Measurements from ENCODE around the gene TRAP1.
A peak's percentile ranks its signal among the peaks of the same experiment; 100 is the strongest.

TRAP1 gene

DNA sequence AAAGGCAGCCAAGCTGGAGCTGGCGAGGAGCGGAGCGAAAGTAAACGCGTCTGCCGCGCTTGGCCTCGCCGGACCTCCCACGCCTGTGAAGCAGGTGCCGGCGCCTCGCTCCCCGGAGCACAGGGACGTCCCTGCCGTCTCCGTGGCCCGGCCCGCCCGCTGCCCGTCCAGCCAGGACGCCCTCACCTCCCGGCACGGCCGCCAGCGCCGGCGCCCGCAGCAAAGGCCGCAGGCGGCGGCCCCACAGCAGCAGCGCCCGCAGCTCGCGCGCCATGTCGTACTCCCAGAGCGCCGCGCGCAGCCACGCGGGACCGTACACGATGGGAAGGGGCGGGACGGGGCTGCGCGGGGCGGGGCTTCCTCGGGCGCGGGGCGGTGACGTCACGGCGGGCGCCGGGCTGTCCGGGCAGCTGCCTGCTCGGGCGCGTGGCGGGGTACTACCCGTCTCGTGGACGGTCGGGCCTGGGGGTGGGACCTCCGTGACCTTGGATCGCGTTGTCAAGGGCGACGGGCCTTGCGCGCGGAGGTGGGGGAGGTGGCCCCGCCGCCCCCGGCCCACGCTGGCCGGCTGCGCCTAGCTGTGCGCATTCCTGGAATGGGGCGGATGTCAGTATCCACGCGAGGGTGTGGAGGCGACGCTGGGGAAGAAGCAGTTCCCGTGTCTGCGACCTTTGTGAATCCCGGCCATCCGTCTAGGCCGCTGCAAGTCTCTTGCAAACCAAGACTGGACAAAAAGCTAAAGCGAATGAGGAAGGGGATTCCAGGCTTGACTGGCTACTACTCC is at the start of gene TRAP1:
TRAP1 (minus strand) TSS at position 290 of the 784 bp plus-strand sequence; CDS start at position 274, 16 bp downstream.
- peak; percentile 79 for DNase-seq

DNA sequence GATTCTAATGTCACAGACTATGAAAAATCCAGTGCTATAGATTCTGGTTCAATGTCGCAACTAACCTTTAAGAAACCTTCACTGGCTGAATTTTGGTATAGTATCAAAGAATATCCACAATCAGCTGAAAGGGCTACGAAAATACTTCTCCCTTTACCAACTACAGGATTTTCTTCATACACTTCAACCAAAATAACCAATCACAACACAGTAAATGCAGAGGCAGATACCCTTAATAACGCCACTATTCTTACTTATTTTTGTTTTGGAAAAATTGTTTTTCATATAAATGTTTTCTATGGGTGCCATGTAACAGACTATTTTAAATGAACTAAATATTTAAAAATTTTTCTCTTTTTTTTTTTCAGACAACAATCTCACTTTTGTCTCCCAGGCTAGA is 48.9 kb upstream of the TRAP1 start:
- no peak for DNase-seq

DNA sequence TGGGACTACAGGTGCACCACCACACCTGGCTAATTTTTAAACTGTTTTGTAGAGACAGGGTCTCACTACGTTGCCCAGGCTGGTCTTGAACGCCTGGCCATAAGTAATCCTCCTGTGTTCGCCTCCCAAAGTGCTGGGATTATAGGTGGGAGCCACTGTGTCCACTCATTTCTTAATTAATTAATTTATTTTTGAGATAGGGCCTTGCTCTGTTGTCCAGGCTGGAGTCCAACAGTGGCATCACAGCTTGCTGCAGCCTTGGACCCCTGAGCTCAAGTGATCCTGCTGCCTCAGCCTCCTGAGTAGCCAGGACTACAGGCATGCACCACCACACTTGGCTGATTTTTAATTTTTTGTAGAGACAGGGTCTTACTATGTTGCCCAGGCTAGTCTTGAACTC is 47.1 kb upstream of the TRAP1 start:
- no peak for DNase-seq

DNA sequence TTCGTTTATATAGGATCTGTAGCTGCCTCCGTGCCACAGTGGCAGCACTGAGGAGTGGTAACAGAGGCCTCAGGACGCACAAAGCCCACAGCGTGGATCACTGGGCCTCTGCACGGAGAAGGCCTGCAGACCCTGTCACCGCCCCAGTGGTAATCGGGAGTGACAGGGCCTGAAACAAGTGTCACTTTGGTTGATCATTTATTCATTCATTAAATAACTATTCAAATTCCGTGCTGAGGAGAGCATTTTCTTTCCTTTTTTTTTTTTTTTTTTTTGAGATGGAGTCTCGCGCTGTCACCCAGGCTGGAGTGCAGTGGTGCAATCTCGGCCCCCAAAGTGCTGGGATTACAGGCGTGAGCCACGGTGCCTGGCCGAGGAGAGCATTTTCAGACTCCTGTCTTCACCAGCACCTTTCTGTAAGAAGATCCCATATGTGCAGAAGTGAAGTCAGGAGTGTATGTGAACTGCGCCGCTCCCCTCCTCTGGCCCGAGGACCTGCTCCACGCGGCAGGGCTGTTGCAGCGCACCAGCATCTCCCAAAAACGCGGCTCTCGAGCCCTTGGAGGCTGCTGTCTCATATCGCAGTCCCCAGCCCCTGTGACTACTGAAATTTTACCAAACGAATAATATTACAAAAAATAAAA is 44.9 kb upstream of the TRAP1 start:
- no peak for DNase-seq

DNA sequence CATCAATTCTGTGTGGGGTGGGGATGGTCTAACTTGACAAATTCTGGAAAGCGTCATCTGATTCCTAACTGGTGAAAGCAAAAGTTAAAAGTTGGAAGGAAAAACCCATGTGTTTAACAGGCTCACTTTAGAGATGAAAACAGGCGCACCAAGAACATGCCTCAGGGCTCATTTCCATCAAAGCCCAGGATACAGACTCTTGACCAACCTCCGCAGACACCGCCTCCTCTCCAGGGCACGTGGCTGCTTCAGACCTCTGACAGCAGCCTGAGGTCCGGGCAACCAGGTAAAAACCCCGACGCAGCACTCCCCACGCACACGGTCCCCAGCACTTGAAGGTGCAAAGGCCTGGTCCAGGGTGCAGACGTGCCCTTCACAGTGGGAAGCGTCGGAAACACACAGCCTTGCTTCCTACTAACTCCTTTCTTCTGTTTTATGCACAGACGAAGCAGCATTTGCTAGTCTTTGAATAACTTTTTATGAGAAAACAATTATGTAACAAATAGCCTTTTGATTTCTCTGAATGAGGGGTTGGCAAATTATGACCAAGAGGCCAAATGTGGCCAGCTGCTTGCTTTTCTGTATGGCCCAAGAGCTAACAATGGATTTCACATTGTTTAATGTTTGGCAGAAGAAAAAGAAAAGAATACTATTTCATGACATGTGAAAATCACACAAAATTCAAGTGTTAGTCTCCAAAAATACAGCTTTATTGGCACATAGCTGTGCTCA is 44.2 kb upstream of the TRAP1 start:
- DNase-seq = no peak

DNA sequence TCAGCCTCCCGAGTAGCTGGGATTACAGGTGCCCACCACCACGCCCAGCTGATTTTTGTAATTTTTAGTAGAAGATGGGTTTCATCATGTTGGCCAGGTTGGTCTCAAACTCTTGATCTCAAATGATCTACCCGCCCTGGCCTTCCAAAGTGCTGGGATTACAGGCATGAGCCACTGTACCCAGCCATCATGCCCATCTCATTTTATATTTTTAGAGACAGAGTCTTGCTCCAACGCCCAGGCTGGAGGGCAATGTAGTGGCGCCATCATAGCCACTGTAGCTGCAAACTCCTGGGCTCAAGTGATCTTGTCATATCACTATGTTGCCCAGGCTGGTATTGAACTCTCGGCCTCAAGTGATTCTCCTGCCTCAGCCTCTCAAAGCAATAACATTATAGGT is 43.2 kb upstream of the TRAP1 start:
- no peak for DNase-seq

DNA sequence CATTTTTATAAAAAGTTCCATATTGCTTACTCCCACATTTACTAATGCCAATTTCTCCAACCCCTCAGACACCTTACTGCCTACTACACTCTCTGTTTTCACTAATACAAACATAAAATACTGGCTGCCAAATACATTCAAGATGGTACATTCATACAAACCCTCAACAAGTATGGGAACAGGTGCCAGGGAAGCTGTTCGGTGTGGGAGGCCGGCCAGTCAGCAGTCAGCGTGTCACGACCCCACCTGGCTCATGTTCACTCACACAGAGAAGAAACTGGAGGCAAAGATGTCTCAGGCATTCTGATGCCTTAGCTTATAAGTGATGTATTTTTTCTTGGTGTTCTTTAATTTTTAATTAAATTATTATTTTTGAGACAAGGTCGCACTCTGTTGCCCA is 42.4 kb upstream of the TRAP1 start:
- DNase-seq = no peak

DNA sequence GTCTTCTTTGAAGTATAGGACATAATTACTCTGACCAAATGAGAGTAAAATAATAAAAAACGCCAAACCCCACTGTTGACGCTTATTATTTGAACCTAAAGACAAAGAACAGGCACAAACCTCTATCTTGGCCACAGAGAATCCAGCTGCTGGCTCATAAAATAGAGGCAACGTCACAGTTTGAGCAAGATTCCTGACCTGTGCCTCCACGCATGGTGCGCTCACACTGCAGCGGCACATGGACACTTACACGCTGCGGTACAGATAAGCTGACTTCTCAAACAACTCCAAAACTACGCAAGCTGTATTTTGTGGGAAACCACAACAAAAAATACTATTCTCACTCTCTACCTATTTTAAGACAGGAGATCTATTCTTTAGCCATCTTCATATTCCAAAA is 38.8 kb upstream of the TRAP1 start:
- no peak for DNase-seq

DNA sequence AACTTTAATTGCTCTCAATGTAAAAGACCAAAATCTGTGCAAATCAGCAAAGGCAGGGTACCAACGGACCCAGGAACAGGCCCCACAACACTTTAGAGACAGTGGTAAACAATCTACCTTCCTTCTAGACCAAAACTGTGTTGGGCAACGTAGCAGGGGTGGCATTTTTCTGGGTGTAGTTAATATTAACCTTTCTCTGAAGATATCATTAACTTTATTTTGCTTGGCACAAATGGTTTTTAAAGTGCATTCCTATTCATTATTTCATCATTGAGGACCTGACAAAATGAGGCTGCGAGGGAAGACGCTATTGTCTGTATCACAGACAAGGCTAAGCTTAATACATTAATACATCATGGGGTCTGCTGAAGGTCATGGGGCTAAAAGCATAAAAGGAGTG is 37.9 kb upstream of the TRAP1 start:
- DNase-seq = no peak

DNA sequence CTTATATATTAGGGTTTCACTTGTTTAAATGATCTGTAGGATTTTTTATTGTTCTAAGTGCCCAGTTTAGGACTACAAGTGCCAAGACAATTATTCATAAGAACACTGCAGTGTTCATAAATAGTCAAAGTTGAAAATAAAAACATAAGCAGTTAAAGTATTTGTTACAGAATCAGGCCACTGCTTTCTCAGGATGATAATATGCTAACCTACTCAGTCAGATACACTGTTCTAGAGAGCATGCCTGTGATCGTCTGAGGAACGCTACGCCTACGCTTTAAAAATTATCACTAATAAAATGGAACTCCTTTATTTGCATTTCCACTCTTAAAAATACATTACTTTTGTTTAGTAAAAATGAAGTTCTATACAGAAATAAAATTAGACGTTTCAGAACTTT is 37.4 kb upstream of the TRAP1 start:
- DNase-seq = no peak

DNA sequence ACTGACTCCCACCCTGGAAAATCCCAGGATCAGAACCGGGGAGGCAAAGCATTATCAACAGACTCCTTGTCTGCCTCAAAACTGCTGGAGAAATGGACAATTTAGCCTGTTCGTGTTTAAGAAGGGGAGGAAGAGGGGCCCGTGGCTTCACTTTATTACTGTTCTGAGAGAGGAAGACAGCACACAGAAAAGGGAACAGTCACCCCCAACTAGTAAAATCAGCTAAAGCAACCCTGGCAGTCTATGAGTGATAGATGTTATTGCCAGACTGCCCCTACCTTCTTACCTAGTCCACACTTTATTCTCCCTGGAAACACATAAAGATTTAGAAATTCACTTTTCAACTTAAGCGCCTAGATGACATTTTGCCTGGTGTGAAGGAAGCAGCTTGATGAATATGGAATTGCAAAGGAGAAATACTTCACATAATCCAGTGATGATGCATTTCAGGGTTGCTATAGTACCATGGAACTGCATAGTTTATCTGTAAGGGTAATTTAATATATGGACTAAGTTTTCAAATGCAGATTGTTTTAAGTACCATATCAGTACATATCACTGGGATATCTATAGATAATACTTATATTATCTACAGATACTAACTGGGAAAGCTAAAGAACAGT is 36.9 kb upstream of the TRAP1 start:
- peak; percentile 44 for DNase-seq

DNA sequence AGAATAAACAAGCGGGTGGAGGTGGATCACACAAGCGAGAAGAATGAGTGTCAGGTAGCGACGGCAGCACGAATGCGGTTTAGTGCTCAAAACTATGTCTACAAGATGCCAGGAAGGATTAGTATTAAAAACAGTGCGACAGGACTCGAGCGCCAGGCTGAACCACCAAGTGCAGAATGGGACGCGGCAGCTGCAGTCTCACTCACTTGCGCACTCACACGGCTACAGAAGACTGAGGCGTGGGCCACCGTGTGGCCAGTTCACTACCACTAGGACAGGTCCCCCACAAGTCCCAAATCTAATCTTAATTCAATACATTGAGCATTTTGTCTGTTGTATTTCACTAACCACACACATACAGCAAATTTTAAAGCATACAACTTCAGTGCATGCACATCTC is 35.7 kb upstream of the TRAP1 start:
- DNase-seq = no peak

DNA sequence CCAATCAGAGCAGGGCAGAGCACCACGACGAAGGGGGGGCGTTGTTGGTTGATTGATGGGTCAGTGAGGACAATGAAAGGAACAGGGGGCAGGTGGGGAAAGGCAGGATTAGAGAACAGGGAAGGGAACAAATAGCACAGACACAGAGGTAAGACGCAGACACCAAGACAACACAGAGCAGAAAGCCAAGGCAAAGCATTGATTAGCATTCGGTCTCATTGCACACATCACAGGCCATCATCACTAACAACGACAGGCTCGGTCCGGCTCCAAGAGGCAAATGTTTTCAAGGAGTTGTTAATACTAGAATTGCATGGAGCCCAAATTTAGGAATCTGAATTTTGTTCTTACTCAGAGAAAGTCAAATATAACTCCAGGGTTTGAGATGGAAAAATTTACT is 34.6 kb upstream of the TRAP1 start:
- no peak for DNase-seq

DNA sequence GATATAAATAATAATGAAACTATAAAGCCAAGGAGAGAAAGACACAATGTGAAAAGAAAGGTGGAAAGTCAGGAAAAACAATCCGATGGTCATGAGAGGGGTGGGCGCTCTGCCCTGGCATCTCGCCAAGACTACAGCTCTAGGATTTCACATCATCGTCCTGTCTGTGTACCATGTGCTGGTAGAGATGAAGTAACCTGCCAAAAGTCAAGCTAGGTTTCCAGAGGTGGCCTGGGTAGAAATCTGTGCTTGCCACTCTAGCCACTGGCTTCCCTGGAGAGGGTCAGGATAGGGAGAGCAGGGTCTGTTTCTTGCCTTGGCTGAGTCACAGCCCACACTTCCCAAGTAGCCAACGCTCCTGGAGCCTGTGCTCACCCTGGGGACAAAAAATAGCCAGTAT is 31.0 kb upstream of the TRAP1 start:
- no peak for DNase-seq

DNA sequence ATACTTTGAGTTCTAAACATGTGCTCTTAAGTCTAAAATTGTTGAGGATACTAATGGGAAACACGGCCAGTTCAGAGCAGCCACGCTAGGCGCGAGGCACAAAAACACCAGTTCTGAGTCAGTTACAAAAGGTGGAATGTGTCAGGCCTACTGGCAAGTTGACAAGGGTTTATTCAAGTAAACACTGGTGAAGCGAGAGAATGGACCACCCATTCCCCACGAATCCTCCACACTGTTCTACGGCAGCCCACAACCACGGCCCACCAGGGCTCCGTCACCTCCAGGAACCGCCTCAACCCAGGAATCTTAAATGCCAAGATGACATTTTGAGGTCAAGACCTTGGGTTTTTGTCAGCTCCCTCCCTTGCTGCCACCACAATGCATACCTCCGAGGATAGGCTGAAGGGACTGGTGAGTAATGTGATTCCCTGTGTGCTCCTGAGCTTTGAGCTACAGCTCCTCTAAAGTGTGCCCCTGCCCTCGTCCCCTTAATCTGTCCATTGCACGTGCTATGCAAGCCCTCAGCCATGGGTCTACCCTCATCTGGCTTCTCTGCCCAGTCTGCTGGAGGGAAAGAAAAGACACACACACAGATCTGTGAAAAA is 28.5 kb upstream of the TRAP1 start:
- peak; percentile 8 for DNase-seq

DNA sequence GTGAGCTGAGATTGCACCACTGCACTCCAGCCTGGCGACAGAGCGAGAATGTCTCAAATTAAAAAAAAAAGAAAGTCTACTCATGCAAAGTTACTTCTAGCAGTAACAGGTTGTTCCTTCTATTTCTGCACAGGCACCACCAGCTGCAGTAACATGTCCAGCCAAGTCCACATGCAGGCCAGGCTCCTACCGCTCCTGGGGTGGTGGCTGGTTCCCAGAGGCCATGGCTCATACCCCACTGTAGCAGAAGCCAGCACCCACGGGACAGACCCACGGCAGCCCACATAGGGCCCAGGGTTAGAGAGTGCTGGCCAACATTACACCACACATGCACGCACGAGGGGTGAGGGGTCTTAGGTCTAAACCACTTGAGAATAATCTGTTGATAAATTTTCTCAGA is 26.7 kb upstream of the TRAP1 start:
- DNase-seq = no peak

DNA sequence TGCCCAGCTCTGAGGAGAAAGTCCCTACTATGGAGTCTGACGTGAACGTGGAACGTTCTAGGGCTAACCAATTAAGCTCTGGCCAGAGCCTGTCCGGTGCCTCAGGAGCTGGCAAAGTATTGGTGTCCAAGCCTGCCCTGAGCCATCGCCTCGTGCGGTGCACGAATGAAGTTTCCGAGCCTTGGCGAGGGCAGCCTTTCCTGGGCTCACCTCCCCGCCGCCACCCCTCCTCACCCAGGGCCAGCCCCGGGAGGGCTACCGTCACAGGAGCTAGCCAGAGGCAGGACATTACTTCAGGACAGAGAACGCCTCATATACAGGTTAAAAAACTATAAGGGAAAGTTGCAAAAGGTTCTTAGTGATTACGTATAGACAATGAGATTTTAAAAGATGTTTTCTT is 23.6 kb upstream of the TRAP1 start:
- DNase-seq = no peak

DNA sequence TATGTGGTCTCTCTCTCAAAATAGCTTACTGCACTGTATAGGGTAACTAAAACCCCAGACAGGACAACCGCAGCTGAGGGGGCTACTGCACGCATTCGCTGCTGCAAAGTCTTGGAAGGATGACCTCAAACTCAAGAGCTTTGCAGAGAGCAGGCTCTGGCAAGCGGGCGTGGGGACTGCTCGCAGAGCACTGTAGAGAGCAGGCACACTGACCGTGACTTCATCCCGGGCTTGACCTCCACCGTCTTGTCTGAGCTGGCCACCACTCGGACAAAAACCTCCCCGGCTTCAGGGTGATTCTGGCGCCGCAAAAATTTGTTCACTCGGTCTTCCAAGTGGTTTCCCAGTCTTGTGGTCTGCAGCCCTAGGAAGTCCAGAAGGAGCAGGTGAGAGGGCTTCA is 22.9 kb upstream of the TRAP1 start:
- DNase-seq = no peak

DNA sequence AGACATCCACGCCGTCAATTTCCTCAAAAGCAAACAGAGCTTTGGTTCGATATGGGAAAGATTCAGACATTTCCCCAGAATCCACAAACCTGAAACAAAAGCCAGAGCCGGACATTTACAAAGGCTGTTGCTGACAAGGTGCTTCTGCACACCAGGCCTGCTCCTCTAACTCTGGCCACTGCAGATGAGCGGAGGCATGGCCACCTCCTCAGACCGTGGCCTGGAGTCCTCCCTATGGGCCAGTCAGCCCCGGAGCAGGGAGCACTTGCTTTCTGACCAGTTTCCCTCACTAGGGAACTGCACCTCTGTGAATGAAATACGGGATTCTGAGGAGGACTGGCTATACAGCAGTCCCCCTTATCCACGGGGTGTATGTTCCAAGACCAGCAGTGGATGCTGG is 22.3 kb upstream of the TRAP1 start:
- no peak for DNase-seq

DNA sequence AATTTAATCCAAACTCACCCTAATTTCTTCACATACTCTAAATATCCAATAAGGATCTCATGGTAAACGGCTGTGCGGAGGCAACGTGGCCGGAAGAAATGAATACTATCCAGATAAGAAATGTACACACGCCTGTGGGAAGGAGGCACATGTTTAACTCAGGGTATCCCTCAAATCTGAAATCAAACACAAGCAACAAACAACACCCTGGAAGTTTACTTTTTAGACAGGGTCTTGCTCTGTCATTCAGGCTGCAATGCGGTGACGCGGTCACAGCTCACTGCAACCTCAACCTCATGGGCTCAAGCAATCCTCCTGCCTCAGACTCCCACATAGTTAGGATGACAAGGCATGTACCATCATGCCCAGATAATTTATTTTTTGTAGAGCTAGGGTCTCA is 21.2 kb upstream of the TRAP1 start:
- no peak for DNase-seq

DNA sequence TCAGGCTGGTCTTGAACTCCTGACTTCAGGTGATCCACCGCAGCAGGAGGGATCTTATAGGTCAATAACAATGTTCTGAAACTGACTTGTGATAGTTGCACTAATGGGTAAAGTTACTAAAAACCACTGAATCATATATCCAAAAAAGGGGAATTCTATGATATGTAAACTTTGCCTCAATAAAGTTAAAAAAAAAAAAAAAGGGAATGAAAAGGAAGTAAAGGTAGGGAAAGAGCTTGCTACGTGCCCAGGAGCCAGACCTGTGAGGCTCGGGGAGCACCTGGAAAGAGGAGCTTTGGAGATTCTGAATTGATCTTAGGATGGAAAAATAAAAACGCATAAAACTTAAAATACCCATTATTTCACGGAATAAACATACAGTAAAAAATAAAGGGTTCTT is 20.8 kb upstream of the TRAP1 start:
- DNase-seq = no peak

DNA sequence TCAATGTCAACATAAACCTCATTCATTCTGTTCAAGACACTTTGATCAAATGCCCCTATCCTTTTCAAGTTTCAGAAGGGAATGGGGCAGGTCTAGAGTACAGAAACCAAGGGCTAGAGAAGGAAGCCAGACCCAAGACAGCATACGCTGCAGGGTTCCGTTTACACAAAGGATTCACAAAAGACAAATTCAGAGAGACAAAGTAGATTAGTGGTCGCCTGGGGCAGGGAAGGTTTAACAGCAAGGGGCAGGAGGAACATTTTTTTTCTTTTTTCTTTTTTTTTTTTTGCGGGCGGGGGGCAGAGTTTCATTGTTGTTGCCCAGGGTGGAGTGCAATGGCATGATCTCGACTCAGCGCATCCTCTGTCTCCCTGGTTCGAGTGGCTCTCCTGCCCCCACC is 19.9 kb upstream of the TRAP1 start:
- DNase-seq = no peak

DNA sequence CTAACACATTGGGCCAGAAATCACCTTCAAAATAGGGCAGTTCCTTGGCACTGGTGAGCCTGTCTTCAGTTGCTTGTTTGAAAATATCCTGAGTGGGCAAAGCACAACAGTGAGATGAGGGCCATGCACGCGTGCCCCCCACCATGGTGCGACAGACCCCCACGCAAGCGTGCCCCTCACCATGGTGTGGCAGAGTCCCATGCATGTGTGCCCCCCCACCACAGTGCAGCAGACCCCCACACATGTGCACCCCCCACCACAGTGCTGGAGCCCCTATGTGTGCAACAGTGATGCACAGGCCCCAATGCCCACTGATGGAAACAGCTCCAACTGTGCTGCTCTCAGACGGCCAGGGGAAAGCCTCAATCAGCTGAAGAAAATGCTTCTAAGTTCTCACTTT is 18.8 kb upstream of the TRAP1 start:
- DNase-seq = no peak
